Measurements from ENCODE around the gene NRBF2.
A peak's percentile ranks its signal among the peaks of the same experiment; 100 is the strongest.
"Not testable (repeated sequence)": the region's sequence is repeated elsewhere in the genome, so short reads cannot be mapped to it uniquely, and the experiment has no call there.

The NRBF2 gene

GRCh38 chr10:63133056-63133820 is at the start of gene NRBF2:
NRBF2 (plus strand) TSS chr10:63133328; CDS start chr10:63133471, 143 bp downstream.
- DNase-seq = peak; percentile 91

DNA sequence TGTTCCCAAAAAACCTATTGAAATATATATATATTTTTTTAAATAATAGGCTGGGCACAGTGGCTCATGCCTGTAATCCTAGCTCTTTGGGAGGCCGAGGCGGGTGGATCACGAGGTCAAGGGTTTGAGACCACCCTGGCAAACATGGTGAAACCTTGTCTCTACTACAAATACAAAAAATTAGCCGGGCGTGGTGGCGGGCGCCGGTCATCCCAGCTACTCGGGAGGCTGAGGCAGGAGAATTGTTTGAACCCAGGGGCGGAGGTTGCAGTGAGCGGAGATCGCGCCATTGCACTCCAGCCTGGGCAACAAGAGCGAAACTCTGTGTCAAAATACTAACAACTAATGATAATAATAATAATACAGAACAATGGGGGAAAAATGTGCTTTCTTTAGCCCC is 49.7 kb upstream of the NRBF2 start:
- DNase-seq = not testable (repeated sequence)

GRCh38 chr10:63083904-63084689 is 49.0 kb upstream of the NRBF2 start:
- no peak for DNase-seq

GRCh38 chr10:63084690-63085382 is 48.3 kb upstream of the NRBF2 start:
- no peak for DNase-seq

GRCh38 chr10:63093227-63093626 is 39.9 kb upstream of the NRBF2 start:
- DNase-seq = no peak

DNA sequence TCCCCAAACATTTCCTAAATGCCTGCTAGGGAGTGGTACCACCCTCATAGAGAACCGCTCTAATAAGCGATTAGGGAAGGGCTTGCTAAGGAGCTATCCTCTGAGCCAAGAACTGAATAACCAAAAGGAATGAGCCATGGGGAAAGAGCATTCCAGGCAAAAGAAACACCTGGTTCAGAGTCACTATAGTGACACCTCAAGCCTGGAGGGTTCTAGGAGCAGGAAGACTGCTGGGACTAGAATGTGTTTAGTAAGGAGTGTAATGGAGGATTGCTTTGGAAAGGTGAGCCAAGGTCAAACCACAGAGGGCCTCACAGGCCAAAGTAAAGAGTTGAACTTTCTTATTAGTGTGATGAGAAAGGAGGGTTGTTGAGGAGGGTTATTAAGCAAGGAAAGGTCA is 38.7 kb upstream of the NRBF2 start:
- DNase-seq = no peak

GRCh38 chr10:63094881-63095280 is 38.2 kb upstream of the NRBF2 start:
- DNase-seq = no peak

GRCh38 chr10:63099734-63100133 is 33.4 kb upstream of the NRBF2 start:
- no peak for DNase-seq

GRCh38 chr10:63101091-63101490 is 32.0 kb upstream of the NRBF2 start:
- DNase-seq = not testable (repeated sequence)

DNA sequence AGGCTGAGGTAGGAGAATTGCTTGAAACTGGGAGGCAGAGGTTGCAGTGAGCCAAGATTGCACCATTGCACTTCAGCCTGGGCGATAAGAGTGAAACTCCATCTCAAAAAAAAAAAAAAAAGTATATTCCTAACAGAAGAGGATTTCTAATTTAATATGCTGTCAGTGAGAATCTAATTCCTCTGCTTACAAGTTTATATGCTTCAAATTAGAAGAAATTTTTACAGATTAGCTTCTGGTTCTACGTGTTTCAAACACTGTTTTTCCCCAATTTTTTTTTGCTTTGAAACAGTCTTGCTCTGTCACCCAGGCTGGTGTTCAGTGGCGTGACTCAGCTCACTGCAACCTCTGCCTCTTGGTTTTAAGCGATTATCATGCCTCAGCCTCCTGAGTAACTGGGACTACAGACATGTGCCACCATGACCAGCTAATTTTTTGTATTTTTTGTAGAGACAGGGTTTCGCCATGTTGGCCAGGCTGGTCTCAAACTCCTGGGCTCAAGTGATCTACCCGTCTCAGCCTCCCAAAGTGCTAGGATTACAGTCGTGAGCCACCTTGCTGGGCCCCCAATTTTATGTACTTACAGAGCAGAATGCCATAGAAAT is 30.7 kb upstream of the NRBF2 start:
- not testable (repeated sequence) for DNase-seq

DNA sequence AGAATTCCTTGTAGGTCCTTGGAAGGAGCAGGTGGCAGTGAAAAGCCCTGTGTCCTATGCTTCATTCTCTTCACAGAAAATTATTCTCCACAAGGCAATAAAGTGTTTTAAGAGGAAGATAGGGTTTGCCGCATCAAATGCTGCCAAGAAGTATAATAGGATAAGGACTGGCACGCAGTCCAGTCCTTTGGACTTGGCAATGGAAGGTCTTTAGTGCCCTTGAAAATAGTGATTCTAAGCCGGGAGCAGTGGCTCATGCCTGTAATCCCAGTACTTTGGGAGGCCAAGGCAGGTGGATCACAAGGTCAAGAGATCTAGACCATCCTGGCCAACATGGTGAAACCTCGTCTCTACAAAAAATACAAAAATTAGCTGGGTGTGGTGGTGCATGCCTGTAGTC is 29.9 kb upstream of the NRBF2 start:
- DNase-seq = not testable (repeated sequence)

GRCh38 chr10:63103971-63104409 is 29.1 kb upstream of the NRBF2 start:
- DNase-seq = no peak

- DNase-seq = no peak
Observed at GRCh38 chr10:63105225-63106110, 27.7 kb upstream of the NRBF2 start.

- peak; percentile 47 for DNase-seq
Observed at GRCh38 chr10:63106111-63106755, 26.9 kb upstream of the NRBF2 start.

- no peak for DNase-seq
Observed at GRCh38 chr10:63107943-63108437, 25.1 kb upstream of the NRBF2 start.

DNA sequence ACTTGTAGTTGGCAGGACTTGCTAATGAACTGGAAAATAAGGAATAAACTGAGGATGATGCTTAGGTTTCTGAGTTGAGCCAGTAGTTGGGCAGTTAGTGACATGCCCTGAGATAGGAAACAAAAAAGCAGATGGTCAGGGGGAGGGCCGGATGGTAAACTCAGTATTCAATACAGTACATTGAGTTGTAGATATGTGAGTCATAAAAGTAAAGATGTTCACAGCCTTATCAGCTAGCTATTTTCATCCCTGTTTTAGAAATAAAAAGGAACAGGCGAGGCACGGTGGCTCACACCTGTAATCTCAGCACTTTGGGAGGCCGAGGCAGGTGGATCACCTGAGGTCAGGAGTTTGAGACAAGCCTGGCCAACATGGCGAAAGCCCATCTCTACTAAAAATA is 22.2 kb upstream of the NRBF2 start:
- DNase-seq = no peak

- peak; percentile 11 for DNase-seq
Observed at GRCh38 chr10:63114031-63114814, 18.9 kb upstream of the NRBF2 start.

DNA sequence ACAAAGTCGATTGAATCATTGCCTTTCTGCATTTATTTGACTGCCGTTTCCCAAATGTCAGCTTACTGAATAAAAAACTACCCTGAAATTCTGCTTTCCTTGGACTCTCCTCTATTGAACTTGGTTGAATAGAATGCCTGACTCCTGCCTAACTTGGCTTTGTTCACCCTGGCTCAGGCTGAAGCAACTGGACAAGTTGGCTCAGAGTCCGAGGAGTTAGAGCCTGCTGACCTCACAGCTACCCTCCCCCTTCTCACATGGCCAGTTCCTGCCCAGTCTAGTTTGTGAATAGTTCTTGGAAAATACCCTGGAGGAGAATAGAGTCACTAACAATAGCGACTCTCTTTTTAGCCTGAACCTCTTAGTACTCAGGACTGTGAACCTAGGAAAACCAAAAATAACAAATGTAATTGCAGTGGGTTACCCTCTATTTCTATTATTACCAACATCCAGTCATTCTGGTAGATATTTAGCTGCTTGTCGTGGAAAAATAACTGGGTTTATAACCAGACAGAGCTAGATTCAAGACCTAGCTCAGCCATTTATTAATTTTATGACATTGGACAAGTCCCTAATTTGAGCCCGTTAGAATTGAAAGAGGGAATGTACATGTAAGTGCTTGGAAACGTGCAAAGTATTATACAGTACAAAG is 17.3 kb upstream of the NRBF2 start:
- peak; percentile 16 for DNase-seq

DNA sequence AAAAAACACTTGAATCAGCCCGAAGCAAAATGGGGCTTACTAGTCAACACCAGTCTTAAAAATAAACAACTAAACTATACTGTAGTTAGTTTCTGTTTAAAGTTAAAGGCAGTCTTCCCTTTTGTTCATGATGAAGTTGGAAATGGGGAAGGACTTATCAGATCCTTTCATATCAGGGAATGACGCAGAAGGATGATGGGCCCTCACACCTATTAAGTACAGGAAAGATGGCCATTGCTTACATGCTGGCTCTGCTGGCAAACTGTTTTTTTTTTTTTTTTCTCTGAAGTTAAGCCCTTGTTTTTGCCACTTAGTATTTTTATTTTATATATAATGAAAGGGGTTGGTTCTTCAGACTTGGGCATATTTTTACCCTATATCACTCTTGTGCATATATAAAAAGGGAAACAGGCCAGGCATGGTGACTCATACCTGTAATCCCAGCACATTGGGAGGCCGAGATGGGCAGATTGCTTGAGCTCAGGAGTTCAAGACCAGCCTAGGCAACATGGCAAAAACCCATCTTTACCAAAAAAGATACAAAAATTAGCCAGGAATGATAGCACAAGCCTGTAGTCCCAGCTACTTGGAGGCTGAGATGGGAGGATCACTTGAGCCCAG is 16.6 kb upstream of the NRBF2 start:
- DNase-seq = no peak

All from GOT3 (cell line).